ENCODE data around the gene CCDC148.

Gene CCDC148

GRCh38 chr2:158143703-158144360 is 312.7 kb downstream of the CCDC148 start:
- no peak for DNase-seq

GRCh38 chr2:158142568-158143332 is 313.8 kb downstream of the CCDC148 start:
- DNase-seq: peak; percentile 98

GRCh38 chr2:158142165-158142564 is 314.4 kb downstream of the CCDC148 start:
- peak; percentile 88 for DNase-seq

- no peak for DNase-seq
These were observed 316.4 kb downstream of the CCDC148 start for GRCh38 chr2:158140201-158140600.

GRCh38 chr2:158138255-158138654 is 318.3 kb downstream of the CCDC148 start:
- no peak for DNase-seq

- no peak for DNase-seq
These were observed 321.5 kb downstream of the CCDC148 start for GRCh38 chr2:158135096-158135495.

- no peak for DNase-seq
These were observed 321.9 kb downstream of the CCDC148 start for GRCh38 chr2:158134655-158135054.

GRCh38 chr2:158134055-158134454 is 322.5 kb downstream of the CCDC148 start:
- DNase-seq: no peak

- no peak for DNase-seq
These were observed 324.5 kb downstream of the CCDC148 start for GRCh38 chr2:158131919-158132566.

- DNase-seq: no peak
These were observed 325.1 kb downstream of the CCDC148 start for GRCh38 chr2:158131483-158131912.

- no peak for DNase-seq
These were observed 325.6 kb downstream of the CCDC148 start for GRCh38 chr2:158130832-158131473.

- DNase-seq: no peak
These were observed 327.5 kb downstream of the CCDC148 start for GRCh38 chr2:158129037-158129436.

GRCh38 chr2:158128168-158128973 is 328.2 kb downstream of the CCDC148 start:
- DNase-seq: no peak

- DNase-seq: no peak
These were observed 329.2 kb downstream of the CCDC148 start for GRCh38 chr2:158127380-158127804.

GRCh38 chr2:158125756-158126498 is 330.6 kb downstream of the CCDC148 start:
- DNase-seq: no peak

GRCh38 chr2:158124896-158125295 is 331.7 kb downstream of the CCDC148 start:
- no peak for DNase-seq

Data from MV-4-11 (cell line).